Neural progenitor cell (in vitro differentiated cells): ENCODE results near the gene ZBED2. TPM values are rescaled to one million over a fixed set of nuclear protein-coding genes. Genes with fewer than 3 reads are reported as not detected.

Experiments used
- DNase-seq: peaks from one replicate; pipeline ENCODE4 v3.0.0-alpha.2; 2016; ENCODE audit warnings: low spot score
- H2AFZ ChIP-seq: fragments of 200-600 bp; sonication (generic); replicated peaks from 2 replicates; pipeline ENCODE4 v1.6.1; 2016; ENCODE audit warnings: antibody characterized with exemption
- H3F3A ChIP-seq: fragments of 200-600 bp; sonication (generic); 2 replicates; pipeline ENCODE4 v1.6.1; 2016; ENCODE audit warnings: antibody characterized with exemption, low read depth
- H3K27ac ChIP-seq: fragments of 200-600 bp; sonication (generic); 2 replicates; pipeline ENCODE4 v1.5.1; 2016; ENCODE audit warnings: mild to moderate bottlenecking
- H3K27me3 ChIP-seq: fragments of 200-600 bp; sonication (generic); 2 replicates; pipeline ENCODE4 v1.6.1; 2016; ENCODE audit warnings: mild to moderate bottlenecking, moderate library complexity
- H3K36me3 ChIP-seq: fragments of 200-600 bp; sonication (generic); 2 replicates; pipeline ENCODE4 v1.5.1; 2016
- H3K4me1 ChIP-seq: fragments of 200-600 bp; sonication (generic); 2 replicates; pipeline ENCODE4 v1.6.1; 2016; ENCODE audit warnings: mixed run types
- H3K4me2 ChIP-seq: fragments of 200-600 bp; sonication (generic); 2 replicates; pipeline ENCODE4 v1.6.1; 2016
- H3K4me3 ChIP-seq: fragments of 200-600 bp; sonication (generic); 2 replicates; pipeline ENCODE4 v1.5.1; 2016
- H3K79me2 ChIP-seq: fragments of 200-600 bp; sonication (generic); 2 replicates; pipeline ENCODE4 v1.6.1; 2016; ENCODE audit warnings: low read depth
- H3K9ac ChIP-seq: fragments of 200-600 bp; sonication (generic); 2 replicates; pipeline ENCODE4 v1.6.1; 2016
- H3K9me3 ChIP-seq: fragments of 200-600 bp; sonication (generic); 2 replicates; pipeline ENCODE4 v1.5.1; 2016; ENCODE audit warnings: low read depth
- H4K20me1 ChIP-seq: fragments of 200-600 bp; sonication (generic); 2 replicates; pipeline ENCODE4 v1.6.1; 2016; ENCODE audit warnings: low read depth
- H3K27ac Mint-ChIP-seq: 3 replicates; pipeline ENCODE4 v1.8.0; 2021; ENCODE audit warnings: mixed read lengths
- H3K27me3 Mint-ChIP-seq: 2 replicates; pipeline ENCODE4 v1.8.0; 2022; ENCODE audit warnings: low read depth, mild to moderate bottlenecking, inconsistent platforms, moderate library complexity, mixed read lengths; ENCODE audit not compliant: insufficient read depth
- H3K36me3 Mint-ChIP-seq: 3 replicates; pipeline ENCODE4 v1.8.0; 2021; ENCODE audit warnings: mixed read lengths
- H3K4me1 Mint-ChIP-seq: 3 replicates; pipeline ENCODE4 v1.8.0; 2021; ENCODE audit warnings: mixed read lengths
- H3K4me3 Mint-ChIP-seq: 3 replicates; pipeline ENCODE4 v1.8.0; 2021; ENCODE audit warnings: mild to moderate bottlenecking, moderate library complexity, mixed read lengths
- H3K9me3 Mint-ChIP-seq: 3 replicates; pipeline ENCODE4 v1.8.0; 2020; ENCODE audit warnings: mixed read lengths
- EZH2 ChIP-seq: fragments of 200-600 bp; sonication (generic); IDR thresholded peaks from 2 replicates; pipeline ENCODE4 v1.6.1; 2017; ENCODE audit warnings: antibody characterized with exemption, mild to moderate bottlenecking, moderate library complexity
- EZH2phosphoT487 ChIP-seq: fragments of 200-600 bp; sonication (generic); IDR thresholded peaks from 2 replicates; pipeline ENCODE4 v1.6.1; 2017; ENCODE audit warnings: antibody characterized with exemption
- total RNA-seq: library from RNA; depleted of rRNA; stranded (reverse); fragments of >200 nt; gene quantifications from 2 replicates; pipeline ENCODE4 v1.2.3, GENCODE V29; 2015; ENCODE audit warnings: low replicate concordance
- TF ChIP-seq, protein P1 (sequence below): fragments of 200-600 bp; sonication (generic); IDR thresholded peaks from 2 replicates; pipeline ENCODE4 v1.5.1; 2017; ENCODE audit warnings: antibody characterized with exemption, mild to moderate bottlenecking

The ZBED2 gene
- total RNA-seq, 1 donor from 2014 or later: not detected

DNA sequence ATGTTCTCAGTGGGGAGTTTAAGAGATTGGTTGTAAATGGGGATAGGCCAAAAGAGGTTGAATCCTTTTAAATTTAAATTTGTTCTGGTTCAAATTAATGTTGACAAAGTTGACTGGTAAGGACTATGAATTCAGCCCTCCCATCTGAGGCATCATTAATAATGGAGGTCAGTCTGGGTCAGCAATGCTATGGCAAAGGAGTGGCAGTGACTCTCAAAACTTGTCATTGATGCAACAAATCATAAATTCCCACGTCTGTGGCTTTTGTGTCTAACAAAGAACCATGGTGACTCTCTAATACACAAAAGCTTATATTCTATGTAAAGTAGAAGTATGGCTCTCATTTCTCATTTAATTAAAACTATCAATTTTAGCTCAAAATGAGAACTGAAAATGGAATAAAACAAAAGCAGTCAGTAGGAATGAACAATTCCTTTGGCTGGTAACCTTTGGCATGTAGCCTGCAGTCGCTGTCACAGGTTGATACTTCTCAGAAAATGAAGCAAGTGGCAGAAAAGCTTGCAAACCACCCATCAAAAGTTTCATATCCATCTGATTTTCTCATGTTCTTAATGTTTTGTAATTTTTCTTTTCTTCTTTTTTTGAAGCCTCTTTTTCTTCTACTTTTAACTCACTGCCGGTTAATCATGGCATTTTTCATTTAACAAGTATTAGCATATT lies 12.2 kb upstream of the ZBED2 start:
- no peaks in the 10 kb centered on the region for H3F3A ChIP-seq
- H3K9ac ChIP-seq: no peak overlapping the region
- H3K27ac ChIP-seq: no peak overlapping the region
- Mint-ChIP-seq H3K4me1 (no peaks in the 10 kb centered on the region), H3K27me3 (no peaks in the 10 kb centered on the region), H3K27ac (no peak overlapping the region), H3K36me3 (no peaks in the 10 kb centered on the region), H3K9me3 (no peaks in the 10 kb centered on the region), H3K4me3 (no peak overlapping the region)
- no peak for DNase-seq
- H2AFZ ChIP-seq: no peak overlapping the region
- H4K20me1 ChIP-seq: no peaks in the 10 kb centered on the region
- H3K4me3 ChIP-seq: no peak overlapping the region
- H3K36me3 ChIP-seq: no peaks in the 10 kb centered on the region
- no peak overlapping the region for H3K4me2 ChIP-seq
- no peaks in the 10 kb centered on the region for H3K79me2 ChIP-seq
- H3K9me3 ChIP-seq: no peaks in the 10 kb centered on the region
- no peaks in the 10 kb centered on the region for H3K27me3 ChIP-seq
- TF ChIP-seq, protein P1, sequence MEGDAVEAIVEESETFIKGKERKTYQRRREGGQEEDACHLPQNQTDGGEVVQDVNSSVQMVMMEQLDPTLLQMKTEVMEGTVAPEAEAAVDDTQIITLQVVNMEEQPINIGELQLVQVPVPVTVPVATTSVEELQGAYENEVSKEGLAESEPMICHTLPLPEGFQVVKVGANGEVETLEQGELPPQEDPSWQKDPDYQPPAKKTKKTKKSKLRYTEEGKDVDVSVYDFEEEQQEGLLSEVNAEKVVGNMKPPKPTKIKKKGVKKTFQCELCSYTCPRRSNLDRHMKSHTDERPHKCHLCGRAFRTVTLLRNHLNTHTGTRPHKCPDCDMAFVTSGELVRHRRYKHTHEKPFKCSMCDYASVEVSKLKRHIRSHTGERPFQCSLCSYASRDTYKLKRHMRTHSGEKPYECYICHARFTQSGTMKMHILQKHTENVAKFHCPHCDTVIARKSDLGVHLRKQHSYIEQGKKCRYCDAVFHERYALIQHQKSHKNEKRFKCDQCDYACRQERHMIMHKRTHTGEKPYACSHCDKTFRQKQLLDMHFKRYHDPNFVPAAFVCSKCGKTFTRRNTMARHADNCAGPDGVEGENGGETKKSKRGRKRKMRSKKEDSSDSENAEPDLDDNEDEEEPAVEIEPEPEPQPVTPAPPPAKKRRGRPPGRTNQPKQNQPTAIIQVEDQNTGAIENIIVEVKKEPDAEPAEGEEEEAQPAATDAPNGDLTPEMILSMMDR: no peak
- TF ChIP-seq EZH2 (no peak), EZH2phosphoT487 (no peak)
- no peaks in the 10 kb centered on the region for H3K4me1 ChIP-seq

DNA sequence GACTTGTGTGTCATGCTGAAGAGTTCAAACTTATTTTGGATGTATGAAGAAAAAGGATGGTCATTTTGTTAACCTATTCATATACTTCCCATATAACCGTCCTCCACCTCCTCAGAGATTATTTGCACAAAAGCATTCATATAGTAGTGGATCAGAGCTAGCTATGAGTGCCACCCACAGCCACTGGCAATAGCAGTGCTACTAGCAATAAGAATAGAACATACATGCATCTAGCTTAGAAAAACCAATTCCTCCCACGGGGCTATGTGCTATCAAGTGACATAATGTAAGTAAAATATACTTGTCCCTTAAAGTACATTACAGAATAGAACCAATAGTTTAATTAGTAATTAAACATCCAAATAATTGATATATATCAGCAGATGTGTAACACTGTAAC lies 10.3 kb upstream of the ZBED2 start:
- H3K36me3 ChIP-seq: no peaks in the 10 kb centered on the region
- Mint-ChIP-seq H3K9me3 (no peaks in the 10 kb centered on the region), H3K27ac (no peak overlapping the region), H3K27me3 (no peaks in the 10 kb centered on the region), H3K4me3 (no peak overlapping the region), H3K36me3 (no peaks in the 10 kb centered on the region), H3K4me1 (no peaks in the 10 kb centered on the region)
- H4K20me1 ChIP-seq: no peaks in the 10 kb centered on the region
- H3K9me3 ChIP-seq: no peaks in the 10 kb centered on the region
- H3F3A ChIP-seq: no peaks in the 10 kb centered on the region
- H3K27ac ChIP-seq: no peak overlapping the region
- no peak overlapping the region for H3K4me3 ChIP-seq
- no peaks in the 10 kb centered on the region for H3K4me1 ChIP-seq
- H3K9ac ChIP-seq: no peak overlapping the region
- no peaks in the 10 kb centered on the region for H3K27me3 ChIP-seq
- DNase-seq: no peak
- TF ChIP-seq EZH2phosphoT487 (no peak), EZH2 (no peak)
- TF ChIP-seq, protein P1: no peak
- no peak overlapping the region for H3K4me2 ChIP-seq
- H3K79me2 ChIP-seq: no peaks in the 10 kb centered on the region
- H2AFZ ChIP-seq: no peak overlapping the region

DNA sequence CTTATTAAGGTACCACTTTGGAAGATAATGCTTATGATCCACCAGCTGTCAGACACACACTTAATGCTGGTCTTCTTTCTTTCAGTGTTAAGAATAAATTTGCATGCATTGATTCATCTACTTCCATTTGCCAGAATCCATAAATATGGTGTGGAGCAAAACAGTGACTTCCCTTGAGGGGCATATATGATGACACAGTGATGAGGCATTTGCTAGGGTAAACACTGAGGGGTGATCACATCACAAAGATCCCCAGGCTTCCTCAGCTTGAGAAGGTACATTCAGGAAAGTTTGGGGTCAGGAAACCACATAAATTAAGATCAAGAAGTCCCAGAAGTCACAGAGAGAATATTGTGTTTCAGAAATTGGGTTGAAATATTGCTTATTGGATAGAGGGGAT lies 9.9 kb upstream of the ZBED2 start:
- Mint-ChIP-seq H3K4me3 (no peak overlapping the region), H3K9me3 (no peaks in the 10 kb centered on the region), H3K27ac (no peak overlapping the region), H3K27me3 (no peaks in the 10 kb centered on the region), H3K36me3 (no peaks in the 10 kb centered on the region), H3K4me1 (no peaks in the 10 kb centered on the region)
- DNase-seq: no peak
- Histone ChIP-seq H2AFZ (no peak overlapping the region), H3K4me3 (no peak overlapping the region), H3K27ac (no peak overlapping the region), H3K36me3 (no peaks in the 10 kb centered on the region), H3K4me1 (no peaks in the 10 kb centered on the region), H3K9ac (no peak overlapping the region), H3K79me2 (no peaks in the 10 kb centered on the region), H3F3A (no peaks in the 10 kb centered on the region), H4K20me1 (no peaks in the 10 kb centered on the region), H3K9me3 (no peaks in the 10 kb centered on the region), H3K27me3 (no peaks in the 10 kb centered on the region), H3K4me2 (no peak overlapping the region)
- no peak for TF ChIP-seq EZH2phosphoT487
- no peak for TF ChIP-seq EZH2
- TF ChIP-seq, protein P1: no peak
